ENCODE measurements around the gene KLHL12. TPM values are rescaled to one million over a fixed set of nuclear protein-coding genes. Genes with fewer than 3 reads are reported as not detected.

The KLHL12 gene
- total RNA-seq, 2 donors from 2014 or later: 12.6 to 18.5 TPM

- no peak for TF ChIP-seq CTCF (IDR thresholded peaks at IDR 0.05)
- H3K27ac ChIP-seq: no peak overlapping the region
- ATAC-seq (ENCODE audit: insufficient number of reproducible peaks, low FRiP score, low read depth): no peak
- H3K4me3 ChIP-seq: no peak overlapping the region
- H3K36me3 ChIP-seq: peaks cover 77% of the 10 kb centered on the region
- no peaks in the 10 kb centered on the region for H3K9me3 ChIP-seq
- H3K4me1 ChIP-seq (ENCODE audit: control insufficient read depth in 1 of 2, low read depth in 2 of 2): no peaks in the 10 kb centered on the region
- no peaks in the 10 kb centered on the region for H3K27me3 ChIP-seq (replicated peaks; ENCODE audit: insufficient read depth)
- DNase-seq (ENCODE audit: low spot score): no peak
These were observed 18.4 kb upstream of the KLHL12 start for GRCh38 chr1:202945483-202945882.

GRCh38 chr1:202944438-202944921 is 17.4 kb upstream of the KLHL12 start:
- no peak overlapping the region for H3K27ac ChIP-seq
- TF ChIP-seq CTCF (IDR thresholded peaks at IDR 0.05): no peak
- no peaks in the 10 kb centered on the region for H3K4me1 ChIP-seq (ENCODE audit: control insufficient read depth in 1 of 2, low read depth in 2 of 2)
- H3K27me3 ChIP-seq (replicated peaks; ENCODE audit: insufficient read depth): no peaks in the 10 kb centered on the region
- H3K36me3 ChIP-seq: peaks cover 80% of the 10 kb centered on the region
- no peak for DNase-seq (ENCODE audit: low spot score)
- no peak overlapping the region for H3K4me3 ChIP-seq
- no peaks in the 10 kb centered on the region for H3K9me3 ChIP-seq
- ATAC-seq (ENCODE audit: insufficient number of reproducible peaks, low FRiP score, low read depth): no peak

GRCh38 chr1:202942426-202942825 is 15.4 kb upstream of the KLHL12 start:
- no peak for DNase-seq (ENCODE audit: low spot score)
- TF ChIP-seq CTCF (IDR thresholded peaks at IDR 0.05): no peak
- no peak overlapping the region for H3K4me3 ChIP-seq

GRCh38 chr1:202941372-202941771 is 14.3 kb upstream of the KLHL12 start:
- no peaks in the 10 kb centered on the region for H3K4me1 ChIP-seq (ENCODE audit: control insufficient read depth in 1 of 2, low read depth in 2 of 2)
- H3K4me3 ChIP-seq: no peak overlapping the region
- no peak for ATAC-seq (ENCODE audit: insufficient number of reproducible peaks, low FRiP score, low read depth)
- H3K9me3 ChIP-seq: no peaks in the 10 kb centered on the region
- no peak for TF ChIP-seq CTCF (IDR thresholded peaks at IDR 0.05)
- peaks cover 57% of the 10 kb centered on the region for H3K36me3 ChIP-seq
- no peak overlapping the region for H3K27ac ChIP-seq
- no peaks in the 10 kb centered on the region for H3K27me3 ChIP-seq (replicated peaks; ENCODE audit: insufficient read depth)
- no peak for DNase-seq (ENCODE audit: low spot score)

More at GRCh38 chr1:202942426-202942825, 15.4 kb upstream of the KLHL12 start:
- Histone ChIP-seq H3K27ac (no peak overlapping the region), H3K4me1 (ENCODE audit: control insufficient read depth in 1 of 2, low read depth in 2 of 2) (no peaks in the 10 kb centered on the region), H3K27me3 (replicated peaks; ENCODE audit: insufficient read depth) (no peaks in the 10 kb centered on the region), H3K9me3 (no peaks in the 10 kb centered on the region), H3K36me3 (peaks cover 63% of the 10 kb centered on the region)
- no peak for ATAC-seq (ENCODE audit: insufficient number of reproducible peaks, low FRiP score, low read depth)

GRCh38 chr1:202940561-202940960 is 13.5 kb upstream of the KLHL12 start:
- H3K4me1 ChIP-seq (ENCODE audit: control insufficient read depth in 1 of 2, low read depth in 2 of 2): no peaks in the 10 kb centered on the region
- no peak overlapping the region for H3K27ac ChIP-seq
- ATAC-seq (ENCODE audit: insufficient number of reproducible peaks, low FRiP score, low read depth) (no peak), DNase-seq (ENCODE audit: low spot score) (no peak)
- TF ChIP-seq CTCF (IDR thresholded peaks at IDR 0.05): no peak
- H3K9me3 ChIP-seq: no peaks in the 10 kb centered on the region
- no peaks in the 10 kb centered on the region for H3K27me3 ChIP-seq (replicated peaks; ENCODE audit: insufficient read depth)
- H3K4me3 ChIP-seq: no peak overlapping the region
- H3K36me3 ChIP-seq: peaks cover 50% of the 10 kb centered on the region
